Measurements from ENCODE around the gene TMEM164. TPM values are rescaled to one million over a fixed set of nuclear protein-coding genes. Genes with fewer than 3 reads are reported as not detected.
A peak's percentile ranks its signal among the peaks of the same experiment; 100 is the strongest.

The TMEM164 gene
- total RNA-seq, 1 donor from 2014 or later, result 17.6 TPM

GRCh38 chrX:110087485-110088356 is 84.8 kb downstream of the TMEM164 start:
- Histone ChIP-seq H2AFZ (ENCODE audit: low read depth, low read length) (no peak overlapping the region), H3K4me2 (ENCODE audit: low read length) (peak overlapping the region; percentile 83), H3K4me1 (ENCODE audit: insufficient read depth, low read length) (peaks cover 24% of the 10 kb centered on the region), H3K9ac (ENCODE audit: low read length) (peak overlapping the region; percentile 89), H3K4me3 (ENCODE audit: insufficient read depth, low read depth, low read length) (peak overlapping the region; percentile 51), H3K27me3 (ENCODE audit: insufficient read depth, low read length) (no peaks in the 10 kb centered on the region), H3K27ac (ENCODE audit: low read depth, low read length) (peak overlapping the region; percentile 99), H3K9me3 (ENCODE audit: insufficient read depth, low read depth, low read length) (no peaks in the 10 kb centered on the region), H3K36me3 (ENCODE audit: insufficient read depth, low read length) (no peaks in the 10 kb centered on the region), H3K79me2 (ENCODE audit: insufficient read depth, low read length) (no peaks in the 10 kb centered on the region), H4K20me1 (ENCODE audit: insufficient read depth, low read length) (no peaks in the 10 kb centered on the region)
- Mint-ChIP-seq H3K36me3 (ENCODE audit: low read depth, unreplicated experiment) (no peaks in the 10 kb centered on the region), H3K27ac (ENCODE audit: unreplicated experiment) (peak overlapping the region; percentile 99), H3K4me3 (ENCODE audit: unreplicated experiment) (peak overlapping the region; percentile 34), H3K4me1 (ENCODE audit: low read depth, unreplicated experiment) (peaks cover 25% of the 10 kb centered on the region), H3K27me3 (ENCODE audit: low read depth, unreplicated experiment) (no peaks in the 10 kb centered on the region), H3K9me3 (ENCODE audit: unreplicated experiment) (no peaks in the 10 kb centered on the region)
- DNase-seq (ENCODE audit: low read depth) (peak; percentile 94), FAIRE-seq (no peak)
- TF ChIP-seq CTCF (IDR thresholded peaks at IDR 0.05; ENCODE audit: insufficient read depth, low read depth, low read length), result no peak

GRCh38 chrX:110089656-110090403 is 86.9 kb downstream of the TMEM164 start:
- Histone ChIP-seq H2AFZ (ENCODE audit: low read depth, low read length) (no peak overlapping the region), H3K9ac (ENCODE audit: low read length) (no peak overlapping the region), H4K20me1 (ENCODE audit: insufficient read depth, low read length) (no peaks in the 10 kb centered on the region), H3K4me1 (ENCODE audit: insufficient read depth, low read length) (peaks cover 23% of the 10 kb centered on the region), H3K36me3 (ENCODE audit: insufficient read depth, low read length) (no peaks in the 10 kb centered on the region), H3K4me3 (ENCODE audit: insufficient read depth, low read depth, low read length) (no peak overlapping the region), H3K9me3 (ENCODE audit: insufficient read depth, low read depth, low read length) (no peaks in the 10 kb centered on the region), H3K79me2 (ENCODE audit: insufficient read depth, low read length) (no peaks in the 10 kb centered on the region), H3K27ac (ENCODE audit: low read depth, low read length) (no peak overlapping the region), H3K27me3 (ENCODE audit: insufficient read depth, low read length) (no peaks in the 10 kb centered on the region), H3K4me2 (ENCODE audit: low read length) (no peak overlapping the region)
- no peaks in the 10 kb centered on the region for H3K36me3 Mint-ChIP-seq (ENCODE audit: low read depth, unreplicated experiment)
- FAIRE-seq, result peak; percentile 98
- no peak overlapping the region for H3K27ac Mint-ChIP-seq (ENCODE audit: unreplicated experiment)
- H3K9me3 Mint-ChIP-seq (ENCODE audit: unreplicated experiment), result peaks cover 3% of the 10 kb centered on the region
- no peak for TF ChIP-seq CTCF (IDR thresholded peaks at IDR 0.05; ENCODE audit: insufficient read depth, low read depth, low read length)
- TF ChIP-seq EZH2 (IDR thresholded peaks at IDR 0.05; ENCODE audit: insufficient read depth, low read length), result no peak
- H3K27me3 Mint-ChIP-seq (ENCODE audit: low read depth, unreplicated experiment), result no peaks in the 10 kb centered on the region
- peak; percentile 17 for DNase-seq (ENCODE audit: low read depth)
- peaks cover 25% of the 10 kb centered on the region for H3K4me1 Mint-ChIP-seq (ENCODE audit: low read depth, unreplicated experiment)
- no peak overlapping the region for H3K4me3 Mint-ChIP-seq (ENCODE audit: unreplicated experiment)
